ENCODE data around the gene KRT4.

DNA sequence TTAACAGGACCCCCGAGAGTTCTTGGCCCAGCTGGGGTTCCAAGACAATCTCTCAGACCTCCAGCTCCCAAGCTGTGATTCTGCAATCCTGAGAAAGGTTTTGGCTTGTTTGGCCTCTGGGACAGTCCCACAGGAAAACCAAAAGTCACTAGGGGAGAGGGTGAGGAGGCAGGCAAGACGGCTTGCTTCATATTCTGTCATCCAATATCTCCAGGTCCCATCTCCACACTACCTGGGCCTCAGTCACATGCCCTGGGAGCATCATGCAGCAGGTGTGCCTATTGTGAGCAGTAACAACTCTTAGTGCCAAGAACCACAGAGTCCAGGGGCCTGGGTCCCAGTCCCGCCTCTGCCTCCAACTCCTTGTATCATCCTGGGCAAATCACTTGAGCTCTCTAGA lies 18.5 kb upstream of the KRT4 start:
- TF ChIP-seq CTCF (IDR thresholded peaks at IDR 0.05) (no peak), POLR2A (IDR thresholded peaks at IDR 0.05; ENCODE audit: low read length) (no peak), EP300 (IDR thresholded peaks at IDR 0.05) (no peak), KDM5A (IDR thresholded peaks at IDR 0.05) (no peak), CBX8 (IDR thresholded peaks at IDR 0.05) (no peak), RFX5 (IDR thresholded peaks at IDR 0.05) (no peak), HOXB13 (CRISPR knock-in tag; IDR thresholded peaks at IDR 0.05; ENCODE audit: low read depth) (no peak), MAFK (IDR thresholded peaks at IDR 0.05; ENCODE audit: partially characterized antibody) (no peak)
- TF ChIP-seq, protein P1, sequence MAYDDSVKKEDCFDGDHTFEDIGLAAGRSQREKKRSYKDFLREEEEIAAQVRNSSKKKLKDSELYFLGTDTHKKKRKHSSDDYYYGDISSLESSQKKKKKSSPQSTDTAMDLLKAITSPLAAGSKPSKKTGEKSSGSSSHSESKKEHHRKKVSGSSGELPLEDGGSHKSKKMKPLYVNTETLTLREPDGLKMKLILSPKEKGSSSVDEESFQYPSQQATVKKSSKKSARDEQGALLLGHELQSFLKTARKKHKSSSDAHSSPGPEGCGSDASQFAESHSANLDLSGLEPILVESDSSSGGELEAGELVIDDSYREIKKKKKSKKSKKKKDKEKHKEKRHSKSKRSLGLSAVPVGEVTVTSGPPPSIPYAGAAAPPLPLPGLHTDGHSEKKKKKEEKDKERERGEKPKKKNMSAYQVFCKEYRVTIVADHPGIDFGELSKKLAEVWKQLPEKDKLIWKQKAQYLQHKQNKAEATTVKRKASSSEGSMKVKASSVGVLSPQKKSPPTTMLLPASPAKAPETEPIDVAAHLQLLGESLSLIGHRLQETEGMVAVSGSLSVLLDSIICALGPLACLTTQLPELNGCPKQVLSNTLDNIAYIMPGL (CRISPR knock-in tag; IDR thresholded peaks at IDR 0.05; ENCODE audit: borderline replicate concordance) = no peak
- TF ChIP-seq, protein P2, sequence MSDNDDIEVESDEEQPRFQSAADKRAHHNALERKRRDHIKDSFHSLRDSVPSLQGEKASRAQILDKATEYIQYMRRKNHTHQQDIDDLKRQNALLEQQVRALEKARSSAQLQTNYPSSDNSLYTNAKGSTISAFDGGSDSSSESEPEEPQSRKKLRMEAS (IDR thresholded peaks at IDR 0.05) = no peak

Measured in A549 (cell line).